Fibroblast of lung (primary cell): ENCODE measurements around the gene LGI2.

ENCODE experiments used
- CTCF ChIP-seq, 2 donors: IDR thresholded peaks in 1 of 2; conservative IDR thresholded peaks in 1 of 2; 1 replicate in 1 of 2; 2 replicates in 1 of 2; pipeline ENCODE4 v1.5.1; 2011 to 2012; ENCODE audit warnings: low read length in 2 of 2, control low read depth in 1 of 2, inconsistent platforms in 1 of 2, low read depth in 1 of 2, mild to moderate bottlenecking in 1 of 2
- EZH2 ChIP-seq: IDR thresholded peaks from 2 replicates; pipeline ENCODE4 v1.5.1; 2012; ENCODE audit warnings: low read length, control low read depth, mild to moderate bottlenecking; ENCODE audit errors: missing control alignments

GRCh38 chr4:24969486-24969885 lies 61.3 kb downstream of the LGI2 start:
- TF ChIP-seq CTCF (conservative IDR thresholded peaks at IDR 0.05 in 1 of 2, IDR thresholded peaks at IDR 0.05 in 1 of 2; ENCODE audit: low read depth in 1 of 2, low read length in 2 of 2), result no peak
- no peak for TF ChIP-seq EZH2
